Skin epidermis (tissue), 12 donors: ENCODE data around the gene PLD1.

ENCODE experiments used
- H3K27ac ChIP-seq, 21 experiments: fragments of 200-600 bp; sonication (generic) in 11 of 21; one replicate each; pipeline ENCODE4 v1.5.0; 2020; ENCODE audit warnings: mild to moderate bottlenecking in 3 of 21, inconsistent platforms in 2 of 21, moderate library complexity in 2 of 21
- H3K4me3 ChIP-seq, 7 experiments: fragments of 200-600 bp; sonication (generic) in 2 of 7; one replicate each; pipeline ENCODE4 v1.5.0; 2020; ENCODE audit warnings: inconsistent platforms in 2 of 7, mild to moderate bottlenecking in 2 of 7, moderate library complexity in 1 of 7

Gene PLD1

DNA sequence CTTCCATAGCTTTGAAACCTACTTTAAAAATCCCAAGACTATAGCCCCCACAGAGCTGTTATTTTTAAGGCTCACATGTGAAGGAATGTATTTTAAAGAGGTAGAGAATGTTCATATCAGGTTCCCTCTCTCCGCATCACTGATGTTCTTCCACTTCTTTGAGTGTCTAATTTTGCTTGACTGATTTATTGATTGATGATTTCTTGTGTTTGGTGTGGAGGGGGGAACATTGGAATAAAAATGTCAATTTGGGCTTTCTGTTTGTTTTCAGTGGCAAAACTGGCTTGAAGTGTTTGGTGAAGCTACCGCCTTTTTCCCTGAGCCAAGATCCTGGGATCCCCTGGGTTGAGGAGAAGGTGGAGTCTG lies 30.1 kb upstream of the PLD1 start:
- Histone ChIP-seq H3K27ac (no peak overlapping the region), H3K4me3 (no peak overlapping the region)

GRCh38 chr3:171839270-171839669 lies 29.0 kb upstream of the PLD1 start:
- H3K4me3 ChIP-seq = no peak overlapping the region
- no peak overlapping the region for H3K27ac ChIP-seq

GRCh38 chr3:171838218-171838720 lies 28.0 kb upstream of the PLD1 start:
- Histone ChIP-seq H3K27ac (peak overlapping the region in 7 of 21 experiments; percentile 5 to 62 (median 19)), H3K4me3 (no peak overlapping the region)

- Histone ChIP-seq H3K27ac (peak overlapping the region in 6 of 21 experiments; percentile 5 to 62 (median 32)), H3K4me3 (no peak overlapping the region)
Observed at GRCh38 chr3:171837698-171838097, 27.4 kb upstream of the PLD1 start.

DNA sequence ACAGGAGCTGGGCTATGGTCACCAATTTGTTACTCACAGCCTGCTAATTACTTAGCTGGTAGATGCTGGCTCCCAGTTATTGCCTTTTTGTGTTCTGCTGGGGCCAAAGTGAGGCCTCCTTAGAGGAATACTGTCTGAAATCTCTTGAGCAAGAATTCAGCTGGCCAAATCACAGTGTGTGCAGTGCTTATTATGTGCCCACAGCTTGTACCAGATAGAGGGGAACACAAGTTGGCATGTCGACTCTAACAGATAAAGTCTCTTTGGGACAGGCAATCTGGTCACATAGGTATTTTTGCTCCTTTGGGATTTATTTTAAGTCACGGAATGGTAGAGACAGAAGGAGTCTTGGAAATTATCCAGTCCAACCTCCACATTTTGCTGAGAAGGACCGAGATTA lies 26.6 kb upstream of the PLD1 start:
- no peak overlapping the region for H3K27ac ChIP-seq
- no peak overlapping the region for H3K4me3 ChIP-seq

- no peak overlapping the region for H3K27ac ChIP-seq
- no peak overlapping the region for H3K4me3 ChIP-seq
Observed at GRCh38 chr3:171835613-171836012, 25.3 kb upstream of the PLD1 start.

DNA sequence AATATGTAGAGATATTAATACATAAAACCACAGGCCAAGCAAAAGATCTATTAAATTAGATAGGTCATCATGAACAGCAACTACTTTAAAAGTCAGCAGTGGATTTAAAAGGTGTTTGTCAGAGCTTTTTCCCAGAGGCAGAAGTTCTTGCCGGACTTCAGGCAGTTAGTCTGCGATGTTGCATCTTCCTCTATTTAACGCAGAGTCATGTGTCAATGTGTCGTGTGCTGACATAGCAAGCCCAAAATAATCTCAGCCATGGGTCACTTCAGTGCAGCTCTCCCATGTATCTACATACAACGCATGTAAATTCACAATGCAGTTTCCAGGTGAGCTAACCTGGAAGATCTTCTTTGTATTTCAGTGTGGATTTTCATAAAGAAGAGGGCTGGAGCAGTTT lies 24.8 kb upstream of the PLD1 start:
- no peak overlapping the region for H3K27ac ChIP-seq
- H3K4me3 ChIP-seq = no peak overlapping the region

DNA sequence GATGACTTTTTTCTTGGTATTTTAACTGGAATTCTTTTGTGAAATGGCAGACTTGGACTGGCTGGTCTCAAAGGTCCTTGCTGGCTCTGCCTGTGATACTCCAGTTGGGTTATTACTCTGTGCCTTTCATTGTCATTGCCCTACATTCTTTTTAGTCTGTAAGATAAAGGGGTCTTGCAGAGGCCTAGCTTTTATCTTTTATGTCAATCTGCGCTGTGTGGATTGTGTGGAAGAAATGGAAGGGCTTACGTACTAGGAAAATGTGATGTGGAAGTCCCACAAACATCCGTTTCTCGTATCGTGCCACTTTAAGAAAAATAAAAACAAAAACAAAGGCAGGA lies 24.1 kb upstream of the PLD1 start:
- H3K27ac ChIP-seq = peak overlapping the region in 3 of 21 experiments; percentile 1 to 11 (median 7)

DNA sequence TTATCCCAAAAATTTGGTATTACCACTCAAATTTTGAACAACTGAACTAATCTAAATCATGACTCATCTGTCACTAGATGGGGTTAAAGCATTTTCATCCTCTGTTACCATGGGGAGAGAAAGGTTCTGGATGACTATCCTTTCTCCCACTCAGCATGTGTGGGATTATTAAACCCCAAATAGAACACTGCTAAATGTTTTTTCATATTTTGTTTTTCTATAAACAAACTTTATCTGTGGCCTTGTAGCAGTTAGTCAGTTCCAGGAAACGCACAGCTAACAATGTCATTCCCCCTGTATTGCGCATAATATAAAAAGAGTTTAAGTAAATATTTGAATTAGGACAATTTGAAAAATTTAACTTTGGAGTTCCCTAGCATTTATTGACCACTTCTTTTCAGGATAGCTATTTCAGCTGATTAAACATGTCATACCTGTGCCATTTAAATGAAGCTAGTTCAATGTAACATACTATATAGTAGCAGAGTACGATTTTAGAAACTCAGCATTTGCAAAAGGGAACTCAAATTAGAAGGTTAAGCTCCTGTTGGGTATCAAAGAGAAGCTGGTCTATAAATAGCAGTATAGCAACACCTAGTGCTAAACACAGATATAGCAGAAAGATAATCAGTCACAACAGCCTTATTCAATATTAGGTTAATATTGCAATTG lies 23.6 kb upstream of the PLD1 start:
- H3K4me3 ChIP-seq = no peak overlapping the region

More for the DNA sequence above, 24.1 kb upstream of the PLD1 start:
- H3K4me3 ChIP-seq = no peak overlapping the region

GRCh38 chr3:171832989-171833388 lies 22.7 kb upstream of the PLD1 start:
- H3K27ac ChIP-seq = no peak overlapping the region
- H3K4me3 ChIP-seq = no peak overlapping the region

More for the DNA sequence above, 23.6 kb upstream of the PLD1 start:
- H3K27ac ChIP-seq = peak overlapping the region in 3 of 21 experiments; percentile 1 to 11 (median 7)

DNA sequence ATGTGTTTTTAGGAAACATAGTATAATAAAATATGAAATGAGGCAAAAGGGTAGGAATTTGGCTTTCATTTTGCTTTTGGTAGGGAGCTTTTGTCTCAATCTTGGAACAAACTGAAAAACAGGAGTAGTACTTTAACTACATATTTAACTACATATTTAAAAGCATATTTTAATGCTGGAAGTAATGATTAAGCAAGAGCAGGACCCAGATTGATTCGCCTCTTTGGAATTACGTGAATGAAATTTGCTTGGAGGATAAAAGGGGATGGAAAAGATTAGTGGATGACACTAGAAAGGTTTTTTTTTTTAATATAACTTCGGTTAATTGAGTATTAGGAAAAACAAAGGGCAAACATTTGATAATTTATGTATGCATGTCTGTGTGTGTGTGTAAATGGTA lies 21.7 kb upstream of the PLD1 start:
- H3K27ac ChIP-seq = peak overlapping the region in 2 of 21 experiments; percentile 26 to 29
- no peak overlapping the region for H3K4me3 ChIP-seq

GRCh38 chr3:171830518-171830875 lies 20.2 kb upstream of the PLD1 start:
- Histone ChIP-seq H3K4me3 (no peak overlapping the region), H3K27ac (peak overlapping the region in 7 of 21 experiments; percentile 3 to 76 (median 49))

DNA sequence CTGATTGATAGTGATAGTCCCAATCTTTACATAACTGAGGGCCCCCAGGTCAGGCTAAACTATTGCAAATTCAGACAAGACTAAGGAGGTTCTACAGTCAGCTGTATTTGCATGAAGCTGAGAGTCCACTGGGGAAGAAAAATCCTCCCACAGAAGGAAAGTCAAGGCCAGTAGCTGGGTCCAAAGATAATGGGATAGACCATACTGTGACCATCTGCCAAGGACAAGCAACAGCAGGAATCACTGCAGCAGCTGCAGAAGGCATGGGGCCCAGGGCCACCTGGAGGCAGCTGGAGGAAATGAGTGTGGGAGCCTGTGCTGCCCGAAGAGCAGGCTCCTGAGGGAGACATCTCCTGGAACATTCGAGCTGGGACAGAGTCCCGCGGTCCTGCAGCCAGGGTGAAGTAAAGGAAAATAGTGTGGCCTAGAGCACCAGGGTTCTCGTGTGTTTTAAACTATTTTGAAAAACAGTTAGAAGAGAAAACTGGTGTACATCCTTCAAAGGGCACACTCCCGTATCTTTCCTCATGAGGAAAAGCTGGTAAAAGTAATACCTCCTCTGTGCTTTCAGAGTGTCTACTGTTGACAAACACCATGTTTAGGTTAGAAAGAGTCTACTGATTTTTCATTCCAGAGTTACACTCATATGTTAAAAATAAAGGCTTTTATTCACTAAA lies 19.7 kb upstream of the PLD1 start:
- Histone ChIP-seq H3K4me3 (no peak overlapping the region), H3K27ac (peak overlapping the region in 9 of 21 experiments; percentile 3 to 76 (median 47))

GRCh38 chr3:171828902-171829770 lies 18.9 kb upstream of the PLD1 start:
- H3K4me3 ChIP-seq = no peak overlapping the region
- peak overlapping the region in 6 of 21 experiments; percentile 5 to 76 (median 40) for H3K27ac ChIP-seq

GRCh38 chr3:171827836-171828458 lies 17.7 kb upstream of the PLD1 start:
- Histone ChIP-seq H3K4me3 (no peak overlapping the region), H3K27ac (no peak overlapping the region)

DNA sequence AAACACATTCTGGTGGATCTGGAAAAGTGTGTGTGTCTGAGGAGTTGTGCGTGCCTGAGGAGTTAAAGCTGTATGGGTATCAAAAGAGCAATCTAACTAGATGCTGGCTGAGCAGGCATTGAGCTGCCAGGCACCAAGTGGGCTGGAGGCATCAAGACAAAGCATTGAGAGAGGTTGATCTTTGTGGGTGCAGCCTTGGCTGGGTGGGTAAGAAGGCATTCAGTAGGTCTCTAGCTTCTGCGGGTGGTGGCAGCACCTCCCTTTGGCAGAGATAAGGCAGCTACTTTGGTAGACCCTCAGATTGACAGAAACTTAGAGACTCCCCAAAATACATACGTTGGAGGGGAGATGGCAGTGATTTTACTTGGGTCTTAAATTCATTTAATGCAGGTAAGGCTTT lies 17.1 kb upstream of the PLD1 start:
- Histone ChIP-seq H3K4me3 (no peak overlapping the region), H3K27ac (no peak overlapping the region)

DNA sequence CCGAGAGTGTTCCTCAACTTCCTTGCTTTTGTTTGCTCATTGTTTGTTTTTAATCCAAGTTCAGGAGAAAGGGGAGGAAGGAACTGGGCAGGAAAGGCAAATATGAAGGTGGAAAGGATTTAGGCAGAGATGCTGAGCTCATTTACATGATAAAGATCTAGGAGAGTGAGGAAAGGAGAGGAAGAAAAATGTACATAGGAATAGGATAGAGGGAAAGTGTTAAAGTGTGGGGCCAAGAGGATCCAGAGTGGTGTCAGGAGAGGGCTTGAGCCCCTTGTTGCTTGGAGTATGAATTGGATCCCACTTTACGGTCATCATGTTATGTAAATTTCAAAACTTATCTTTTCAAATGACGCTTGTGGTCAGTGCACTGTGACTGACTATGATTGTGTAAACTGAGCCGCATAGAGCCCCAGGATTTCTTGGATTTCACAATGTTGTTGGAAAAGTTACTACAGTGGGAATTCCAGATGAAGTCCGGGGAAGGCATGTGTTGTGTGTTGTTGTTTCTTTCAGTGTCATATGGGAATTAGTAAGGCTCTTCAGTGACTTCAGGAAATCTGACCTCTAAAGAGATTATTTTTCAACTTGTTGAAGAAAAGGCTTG lies 15.0 kb upstream of the PLD1 start:
- H3K4me3 ChIP-seq = no peak overlapping the region
- H3K27ac ChIP-seq = peak overlapping the region in 12 of 21 experiments; percentile 18 to 82 (median 47)

- Histone ChIP-seq H3K4me3 (no peak overlapping the region), H3K27ac (peak overlapping the region in 12 of 21 experiments; percentile 18 to 82 (median 47))
Observed at GRCh38 chr3:171824824-171825221, 14.5 kb upstream of the PLD1 start.

DNA sequence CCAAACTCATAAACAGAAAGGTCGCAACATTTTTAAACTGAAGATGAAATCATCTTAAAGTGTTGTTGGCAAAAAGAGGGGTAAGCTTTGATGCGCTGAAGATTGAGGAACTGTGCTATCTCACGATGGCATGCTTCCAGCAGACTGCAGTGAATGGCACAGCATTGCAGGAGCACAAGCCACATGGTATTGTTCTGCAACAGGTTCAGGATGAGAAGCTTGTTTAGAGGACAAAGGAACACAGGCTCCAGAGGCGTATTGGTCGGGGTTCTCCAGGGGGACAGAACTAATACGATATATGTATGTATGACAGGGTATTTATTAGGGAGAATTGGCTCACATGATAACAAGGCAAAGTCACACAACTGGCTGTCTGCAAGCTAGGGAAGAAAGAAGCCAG lies 13.8 kb upstream of the PLD1 start:
- H3K27ac ChIP-seq = peak overlapping the region in 2 of 21 experiments; percentile 4 to 55
- H3K4me3 ChIP-seq = no peak overlapping the region
